Trophoblast cell (in vitro differentiated cells and primary cell): ENCODE results near the gene TOMM6. TPM values are rescaled to one million over a fixed set of nuclear protein-coding genes. Genes with fewer than 3 reads are reported as not detected.

Experiments used
- DNase-seq, 2 donors: peaks; one replicate each; pipeline ENCODE4 v3.0.0-alpha.2; 2016
- H2AFZ ChIP-seq: 2 replicates; pipeline ENCODE4 v1.6.1; 2013; ENCODE audit warnings: low read length, moderate library complexity, mild to moderate bottlenecking; ENCODE audit not compliant: insufficient read depth, poor library complexity
- H2AK5ac ChIP-seq: 2 replicates; pipeline ENCODE4 v1.6.1; 2013; ENCODE audit warnings: mild to moderate bottlenecking, low read length
- H2BK120ac ChIP-seq: 2 replicates; pipeline ENCODE4 v1.6.1; 2013; ENCODE audit warnings: low read length, mild to moderate bottlenecking, moderate library complexity; ENCODE audit not compliant: insufficient read depth, poor library complexity
- H2BK12ac ChIP-seq: 2 replicates; pipeline ENCODE4 v1.6.1; 2013; ENCODE audit warnings: mild to moderate bottlenecking, low read length, moderate library complexity
- H2BK5ac ChIP-seq: 2 replicates; pipeline ENCODE4 v1.6.1; 2013; ENCODE audit warnings: low read length, low read depth, moderate library complexity, mild to moderate bottlenecking; ENCODE audit not compliant: poor library complexity
- H3K14ac ChIP-seq: 2 replicates; pipeline ENCODE4 v1.6.1; 2013; ENCODE audit warnings: mild to moderate bottlenecking, low read length
- H3K18ac ChIP-seq: 2 replicates; pipeline ENCODE4 v1.6.1; 2013; ENCODE audit warnings: mild to moderate bottlenecking, low read length
- H3K23ac ChIP-seq: 2 replicates; pipeline ENCODE4 v1.6.1; 2013; ENCODE audit warnings: low read length
- H3K27ac ChIP-seq: 2 replicates; pipeline ENCODE4 v1.5.1; 2013; ENCODE audit warnings: low read depth, mild to moderate bottlenecking, inconsistent platforms, low read length, moderate library complexity
- H3K27me3 ChIP-seq: 2 replicates; pipeline ENCODE4 v1.6.1; 2013; ENCODE audit warnings: inconsistent platforms, mild to moderate bottlenecking, low read length, moderate library complexity; ENCODE audit not compliant: insufficient read depth
- H3K36me3 ChIP-seq, 2 experiments: 1 replicate in 1 of 2; 2 replicates in 1 of 2; pipeline ENCODE4 v1.6.1; 2013; ENCODE audit warnings: low read length in 2 of 2, mild to moderate bottlenecking in 2 of 2, moderate library complexity in 1 of 2; ENCODE audit not compliant: insufficient read depth in 2 of 2, control insufficient read depth in 1 of 2
- H3K4ac ChIP-seq: 2 replicates; pipeline ENCODE4 v1.6.1; 2013; ENCODE audit warnings: low read depth, mild to moderate bottlenecking, low read length, moderate library complexity
- H3K4me1 ChIP-seq, 2 experiments: 1 replicate in 1 of 2; 2 replicates in 1 of 2; pipeline ENCODE4 v1.6.1; 2013; ENCODE audit warnings: low read length in 2 of 2, mild to moderate bottlenecking in 2 of 2, moderate library complexity in 1 of 2; ENCODE audit not compliant: insufficient read depth in 2 of 2, control insufficient read depth in 1 of 2
- H3K4me2 ChIP-seq: 2 replicates; pipeline ENCODE4 v1.6.1; 2013; ENCODE audit warnings: inconsistent platforms, mild to moderate bottlenecking, low read length, moderate library complexity
- H3K4me3 ChIP-seq: 2 replicates; pipeline ENCODE4 v1.5.1; 2013; ENCODE audit warnings: mild to moderate bottlenecking, low read depth, low read length, inconsistent platforms
- H3K79me1 ChIP-seq: one replicate; pipeline ENCODE4 v1.6.1; 2013; ENCODE audit warnings: low read length
- H3K79me2 ChIP-seq: 2 replicates; pipeline ENCODE4 v1.6.1; 2013; ENCODE audit warnings: low read length, mild to moderate bottlenecking; ENCODE audit not compliant: control insufficient read depth, insufficient read depth, poor library complexity
- H3K9ac ChIP-seq: 2 replicates; pipeline ENCODE4 v1.6.1; 2013; ENCODE audit warnings: mild to moderate bottlenecking, low read length
- H3K9me3 ChIP-seq: 2 replicates; pipeline ENCODE4 v1.6.1; 2013; ENCODE audit warnings: low read depth, mild to moderate bottlenecking, control low read depth, inconsistent platforms, low read length; ENCODE audit not compliant: insufficient read depth
- H4K12ac ChIP-seq: 2 replicates; pipeline ENCODE4 v1.6.1; 2013; ENCODE audit warnings: low read depth, mild to moderate bottlenecking, low read length, moderate library complexity
- H4K8ac ChIP-seq: 2 replicates; pipeline ENCODE4 v1.6.1; 2013; ENCODE audit warnings: low read depth, mild to moderate bottlenecking, low read length, moderate library complexity
- H4K91ac ChIP-seq: one replicate; pipeline ENCODE4 v1.6.1; 2013; ENCODE audit warnings: low read depth, mild to moderate bottlenecking, low read length, moderate library complexity
- WGBS: extraction: QIAGEN DNeasy Blood & Tissue Kit; methylation state at CpG from one replicate; pipeline ENCODE4 v1.1.7; 2013; ENCODE audit warnings: missing lambda C conversion rate; ENCODE audit not compliant: insufficient read length, insufficient coverage; ENCODE audit errors: extremely low coverage; 5-methylcytosine and 5-hydroxymethylcytosine counted together
- polyA plus RNA-seq: library from polyadenylated mRNA; stranded (reverse); fragments of 200-250 nt; gene quantifications from 2 replicates; pipeline ENCODE4 v1.2.3, GENCODE V29; 2013

Gene TOMM6
- 214 and 233 TPM in 2 replicates for polyA plus RNA-seq

DNA sequence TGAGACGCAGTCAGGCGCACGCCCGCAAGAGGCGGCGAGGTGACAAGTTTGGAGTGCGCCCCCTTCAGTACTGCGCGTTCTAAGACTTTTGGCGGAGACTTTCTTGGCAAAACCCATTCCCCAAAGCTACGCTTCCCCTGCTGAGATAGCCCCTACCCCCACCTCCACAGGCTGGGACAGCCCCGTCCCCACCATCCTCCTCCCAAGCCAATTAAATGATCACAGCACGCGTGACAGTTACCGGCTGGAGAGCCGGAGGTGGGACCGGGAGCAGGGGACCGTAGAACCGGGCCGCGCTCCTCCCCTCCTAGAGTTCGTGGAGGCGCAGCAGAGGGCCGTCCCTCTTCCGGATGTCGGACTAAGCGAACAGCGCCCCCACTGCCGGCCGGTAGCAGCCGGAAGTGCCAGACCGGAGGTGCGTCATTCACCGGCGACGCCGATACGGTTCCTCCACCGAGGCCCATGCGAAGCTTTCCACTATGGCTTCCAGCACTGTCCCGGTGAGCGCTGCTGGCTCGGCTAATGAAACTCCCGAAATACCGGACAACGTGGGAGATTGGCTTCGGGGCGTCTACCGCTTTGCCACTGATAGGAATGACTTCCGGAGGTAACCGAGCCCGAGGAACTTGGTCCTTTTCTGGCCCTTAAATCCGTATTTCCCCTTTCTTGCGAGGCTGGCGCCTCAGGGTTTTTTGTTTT, at the start of gene TOMM6:
Gene TOMM6 (plus strand): TSS at position 476 of the 699 bp plus-strand sequence. CDS start 4 bp downstream, at position 480.
- Histone ChIP-seq H3K23ac (no peak within 1 kb of the TSS), H3K79me1 (peaks cover 12% of the 10 kb centered on the region), H3K79me2 (peaks cover 9% of the 10 kb centered on the region), H3K14ac (peak within 1 kb of the TSS; percentile 94), H3K4ac (peak within 1 kb of the TSS; percentile 96), H4K12ac (peak within 1 kb of the TSS; percentile 95), H2BK12ac (no peak within 1 kb of the TSS), H2AK5ac (peak within 1 kb of the TSS; percentile 94), H3K36me3 (peaks cover 9 to 17% of the 10 kb centered on the region in 2 experiments), H3K4me3 (peak within 1 kb of the TSS; percentile 98), H3K18ac (peak within 1 kb of the TSS; percentile 91), H4K91ac (peak within 1 kb of the TSS; percentile 92), H3K9ac (peak within 1 kb of the TSS; percentile 99), H2BK120ac (peak within 1 kb of the TSS; percentile 75), H4K8ac (peak within 1 kb of the TSS; percentile 97), H3K27ac (peak within 1 kb of the TSS; percentile 78), H2AFZ (peak within 1 kb of the TSS; percentile 57), H3K27me3 (no peaks in the 10 kb centered on the region), H3K9me3 (no peaks in the 10 kb centered on the region), H3K4me2 (peak within 1 kb of the TSS; percentile 100), H2BK5ac (peak within 1 kb of the TSS; percentile 80), H3K4me1 (peaks cover 14 to 19% of the 10 kb centered on the region in 2 experiments)
- peak; percentile 96 to 98 for DNase-seq
- WGBS: no CpG with 5 or more reads among the region's 55 CpGs

DNA sequence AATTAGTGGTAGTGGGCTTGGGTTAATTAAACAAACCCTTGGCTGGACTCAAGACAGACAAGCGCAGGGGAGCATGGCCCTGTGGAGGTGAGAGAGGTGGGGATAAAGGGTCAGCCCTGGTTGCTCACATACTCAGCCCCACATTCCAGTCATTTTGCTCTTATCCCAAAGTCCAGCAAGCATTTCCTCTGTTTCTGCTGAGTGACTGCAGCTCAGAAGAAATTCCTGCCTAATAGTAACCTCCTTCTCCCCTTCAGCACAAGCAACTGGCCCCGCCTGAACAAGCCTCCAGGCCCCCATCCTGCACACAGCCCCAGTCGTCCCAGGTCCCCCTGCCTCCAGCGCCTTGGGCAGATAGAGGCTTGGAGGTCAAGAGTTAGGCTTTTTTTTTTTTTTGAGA, 48.5 kb upstream of the TOMM6 start:
- Histone ChIP-seq H3K4me1 (peaks cover 24 to 36% of the 10 kb centered on the region in 2 experiments), H3K27me3 (no peaks in the 10 kb centered on the region), H3K14ac (no peak overlapping the region), H2AFZ (no peak overlapping the region), H3K4me2 (no peak overlapping the region), H4K8ac (no peak overlapping the region), H3K27ac (peak overlapping the region; percentile 59), H4K12ac (no peak overlapping the region), H2BK120ac (no peak overlapping the region), H2AK5ac (no peak overlapping the region), H4K91ac (no peak overlapping the region), H3K4me3 (no peak overlapping the region), H3K9me3 (no peaks in the 10 kb centered on the region), H2BK12ac (no peak overlapping the region), H3K79me2 (peaks cover 6% of the 10 kb centered on the region), H3K23ac (no peak overlapping the region), H2BK5ac (no peak overlapping the region), H3K36me3 (no peaks in the 10 kb centered on the region), H3K4ac (no peak overlapping the region), H3K18ac (no peak overlapping the region), H3K9ac (no peak overlapping the region), H3K79me1 (peaks cover 36% of the 10 kb centered on the region)
- WGBS: no CpG with 5 or more reads among the region's 4 CpGs
- peak in 1 of 2 donors; percentile 77 for DNase-seq

DNA sequence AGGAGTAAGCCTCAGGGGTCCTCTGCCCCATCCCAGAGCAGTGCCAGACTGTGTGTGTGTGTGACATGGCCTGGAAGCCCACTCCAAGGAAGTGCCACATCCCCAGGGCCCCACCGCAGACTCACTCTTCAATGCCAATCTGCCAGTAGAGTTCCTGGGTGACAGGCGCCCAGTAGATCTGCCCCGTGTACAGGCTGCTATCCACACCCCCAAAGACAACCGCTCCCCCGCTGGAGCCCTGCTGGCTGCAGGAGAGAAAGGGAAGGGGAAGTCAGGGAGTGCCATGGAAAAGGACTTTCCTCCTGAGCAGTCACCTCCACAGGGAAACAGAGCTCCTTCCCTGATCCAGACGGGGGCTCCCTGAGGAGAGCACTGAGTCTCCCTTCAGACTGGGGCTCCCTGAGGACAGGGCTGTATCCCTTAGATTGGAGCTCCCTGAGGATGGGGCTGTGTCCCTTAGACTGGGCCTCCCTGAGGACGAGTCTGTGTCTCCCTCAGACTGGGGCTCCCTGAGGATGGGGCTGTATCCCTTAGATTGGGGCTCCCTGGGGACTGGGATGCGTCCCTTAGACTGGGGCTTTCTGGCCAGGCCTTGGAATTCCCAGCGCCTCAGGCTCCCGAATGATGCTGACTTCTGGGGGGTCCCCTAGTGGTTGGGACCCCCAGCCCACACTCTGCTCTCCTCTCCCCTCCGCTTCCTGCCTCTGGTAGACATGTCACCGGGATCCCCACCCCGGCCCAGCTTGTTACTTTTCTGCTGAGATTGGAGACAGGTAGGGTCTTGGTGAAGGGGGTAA, 46.9 kb upstream of the TOMM6 start:
- peak overlapping the region; percentile 64 for H4K8ac ChIP-seq
- H2AFZ ChIP-seq: no peak overlapping the region
- H3K18ac ChIP-seq: peak overlapping the region; percentile 58
- WGBS: no CpG with 5 or more reads among the region's 13 CpGs
- H3K27ac ChIP-seq: peak overlapping the region; percentile 11
- no peak overlapping the region for H3K4me2 ChIP-seq
- no peaks in the 10 kb centered on the region for H3K27me3 ChIP-seq
- H3K4me1 ChIP-seq: peaks cover 24 to 33% of the 10 kb centered on the region in 2 experiments
- H3K4ac ChIP-seq: peak overlapping the region; percentile 41
- no peaks in the 10 kb centered on the region for H3K36me3 ChIP-seq
- no peak overlapping the region for H3K23ac ChIP-seq
- peaks cover 32% of the 10 kb centered on the region for H3K79me1 ChIP-seq
- peak overlapping the region; percentile 82 for H2AK5ac ChIP-seq
- H3K4me3 ChIP-seq: no peak overlapping the region
- H3K9me3 ChIP-seq: no peaks in the 10 kb centered on the region
- peak overlapping the region; percentile 81 for H2BK12ac ChIP-seq
- H2BK120ac ChIP-seq: peak overlapping the region; percentile 63
- H3K9ac ChIP-seq: no peak overlapping the region
- no peak for DNase-seq
- H3K79me2 ChIP-seq: peaks cover 2% of the 10 kb centered on the region
- H4K91ac ChIP-seq: peak overlapping the region; percentile 89
- H2BK5ac ChIP-seq: peak overlapping the region; percentile 37
- H3K14ac ChIP-seq: peak overlapping the region; percentile 79
- no peak overlapping the region for H4K12ac ChIP-seq

DNA sequence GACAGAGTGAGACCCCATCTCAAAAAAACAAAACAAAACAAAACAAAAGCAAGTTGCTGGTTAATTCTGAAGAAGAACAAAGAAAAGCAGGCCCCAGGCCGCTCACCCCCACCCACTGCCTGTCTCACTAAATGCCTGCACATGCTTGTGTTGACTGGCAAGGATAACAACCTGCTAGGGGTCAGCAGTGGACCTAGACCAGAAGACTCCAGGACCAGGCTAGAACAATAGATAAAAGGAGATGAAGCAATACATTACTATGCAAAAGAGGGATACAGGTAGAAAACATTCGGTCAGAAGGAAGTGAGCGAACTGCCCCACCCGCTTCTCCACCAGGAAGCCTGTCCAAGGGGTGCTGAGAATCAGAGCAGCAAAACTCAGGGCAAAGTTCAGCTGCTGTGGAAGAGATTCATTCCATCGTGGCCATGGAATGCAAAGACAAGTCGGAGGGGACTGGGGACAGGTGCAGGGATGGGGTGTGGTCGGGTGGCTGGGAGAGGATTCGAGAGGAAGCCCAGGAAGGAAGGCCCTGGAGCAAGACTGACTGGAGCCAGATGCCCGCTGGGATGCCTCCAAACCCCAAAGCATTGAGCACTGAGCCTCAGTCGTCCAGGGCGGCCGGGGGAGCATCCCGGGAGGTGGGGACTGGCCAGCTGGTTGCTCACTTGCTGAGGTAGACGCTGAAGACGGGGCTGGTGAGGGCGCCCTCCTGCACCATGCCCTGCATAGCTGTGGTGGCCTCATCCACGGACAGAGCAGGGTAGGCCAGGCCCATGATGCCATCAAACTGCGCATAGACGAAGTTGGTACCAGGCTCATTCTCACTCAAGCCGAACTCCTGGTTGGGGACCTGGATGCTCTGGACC, 45.6 kb upstream of the TOMM6 start:
- H3K14ac ChIP-seq: peak overlapping the region; percentile 3
- no peaks in the 10 kb centered on the region for H3K36me3 ChIP-seq
- H2BK5ac ChIP-seq: peak overlapping the region; percentile 35
- no peak overlapping the region for H4K12ac ChIP-seq
- H3K27me3 ChIP-seq: no peaks in the 10 kb centered on the region
- H3K79me1 ChIP-seq: peaks cover 26% of the 10 kb centered on the region
- H3K23ac ChIP-seq: no peak overlapping the region
- H3K4me3 ChIP-seq: no peak overlapping the region
- H3K9me3 ChIP-seq: no peaks in the 10 kb centered on the region
- peak overlapping the region; percentile 84 for H2BK120ac ChIP-seq
- peak overlapping the region; percentile 16 for H2AK5ac ChIP-seq
- peaks cover 2% of the 10 kb centered on the region for H3K79me2 ChIP-seq
- no peak overlapping the region for H3K4ac ChIP-seq
- H2BK12ac ChIP-seq: peak overlapping the region; percentile 1
- peak overlapping the region; percentile 25 for H4K8ac ChIP-seq
- peak overlapping the region; percentile 80 for H4K91ac ChIP-seq
- peak; percentile 83 to 93 for DNase-seq
- H3K4me2 ChIP-seq: no peak overlapping the region
- no peak overlapping the region for H3K9ac ChIP-seq
- peaks cover 21 to 29% of the 10 kb centered on the region in 2 experiments for H3K4me1 ChIP-seq
- peak overlapping the region; percentile 4 for H3K18ac ChIP-seq
- no peak overlapping the region for H2AFZ ChIP-seq
- H3K27ac ChIP-seq: peak overlapping the region; percentile 51
- no CpG with 5 or more reads among the region's 20 CpGs for WGBS
